BLaER1 treated with 17β-estradiol and CSF1 and Interleukin-3, amounts not matched to agents 10 nM and 100 nM (cell line): ENCODE data around the gene KCNH2.

ENCODE experiments used
- H3K27ac ChIP-seq, 11 experiments: shearing (Covaris generic); formaldehyde crosslinking; 2 replicates each; pipeline ENCODE4 v1.8.1; 2022
- H3K27me3 ChIP-seq, 11 experiments: shearing (Covaris generic); formaldehyde crosslinking; 2 replicates each; pipeline ENCODE4 v1.8.1; 2022
- H3K36me3 ChIP-seq, 11 experiments: shearing (Covaris generic); formaldehyde crosslinking; 2 replicates each; pipeline ENCODE4 v1.8.1; 2022
- H3K4me1 ChIP-seq, 10 experiments: shearing (Covaris generic); formaldehyde crosslinking; 2 replicates each; pipeline ENCODE4 v1.8.1; 2022
- H3K4me2 ChIP-seq, 11 experiments: shearing (Covaris generic); formaldehyde crosslinking; 2 replicates each; pipeline ENCODE4 v1.8.1; 2022
- H3K4me3 ChIP-seq, 10 experiments: shearing (Covaris generic); formaldehyde crosslinking; 2 replicates each; pipeline ENCODE4 v1.8.1; 2022
- H3K9ac ChIP-seq, 11 experiments: shearing (Covaris generic); formaldehyde crosslinking; 2 replicates each; pipeline ENCODE4 v1.8.1; 2022
- H3K9me3 ChIP-seq, 11 experiments: shearing (Covaris generic); formaldehyde crosslinking; replicated peaks in 1 of 11; 2 replicates each; pipeline ENCODE4 v1.8.1; 2022
- H4K20me1 ChIP-seq, 11 experiments: shearing (Covaris generic); formaldehyde crosslinking; 2 replicates each; pipeline ENCODE4 v1.8.1; 2022
- Cebpa-rat ChIP-seq, 11 experiments: shearing (Covaris generic); IDR thresholded peaks; 2 replicates each; pipeline ENCODE4 v1.8.1; 2022

KCNH2 gene

GRCh38 chr7:150954986-150955518 is 23.1 kb downstream of the KCNH2 start:
- peaks cover 0 to 45% (median 13%) of the 10 kb centered on the region in 11 experiments; a peak in 11 of 22 replicates for H3K27me3 ChIP-seq
- H3K4me3 ChIP-seq, result no peak overlapping the region
- H3K9ac ChIP-seq, result no peak overlapping the region
- no peak overlapping the region; a peak in 1 of 22 replicates for H3K4me2 ChIP-seq
- no peaks in the 10 kb centered on the region for H3K9me3 ChIP-seq
- H4K20me1 ChIP-seq, result peaks cover 0 to 37% (median 20%) of the 10 kb centered on the region in 11 experiments; a peak in 11 of 22 replicates
- H3K27ac ChIP-seq, result no peak overlapping the region
- H3K36me3 ChIP-seq, result no peaks in the 10 kb centered on the region; a peak in 1 of 22 replicates
- TF ChIP-seq Cebpa-rat (IDR thresholded peaks at IDR 0.05), result no peak
- peaks cover 7 to 16% (median 13%) of the 10 kb centered on the region in 10 experiments for H3K4me1 ChIP-seq

GRCh38 chr7:150954201-150954985 is 23.7 kb downstream of the KCNH2 start:
- peaks cover 13 to 16% (median 15%) of the 10 kb centered on the region in 10 experiments for H3K4me1 ChIP-seq
- peaks cover 0 to 40% (median 8%) of the 10 kb centered on the region in 11 experiments; a peak in 10 of 22 replicates for H3K27me3 ChIP-seq
- H3K4me2 ChIP-seq, result no peak overlapping the region
- peaks cover 0 to 34% (median 20%) of the 10 kb centered on the region in 11 experiments; a peak in 11 of 22 replicates for H4K20me1 ChIP-seq
- H3K4me3 ChIP-seq, result no peak overlapping the region
- H3K27ac ChIP-seq, result no peak overlapping the region
- TF ChIP-seq Cebpa-rat (IDR thresholded peaks at IDR 0.05), result no peak
- H3K9ac ChIP-seq, result no peak overlapping the region
- H3K36me3 ChIP-seq, result no peaks in the 10 kb centered on the region; a peak in 1 of 22 replicates
- H3K9me3 ChIP-seq, result no peaks in the 10 kb centered on the region

DNA sequence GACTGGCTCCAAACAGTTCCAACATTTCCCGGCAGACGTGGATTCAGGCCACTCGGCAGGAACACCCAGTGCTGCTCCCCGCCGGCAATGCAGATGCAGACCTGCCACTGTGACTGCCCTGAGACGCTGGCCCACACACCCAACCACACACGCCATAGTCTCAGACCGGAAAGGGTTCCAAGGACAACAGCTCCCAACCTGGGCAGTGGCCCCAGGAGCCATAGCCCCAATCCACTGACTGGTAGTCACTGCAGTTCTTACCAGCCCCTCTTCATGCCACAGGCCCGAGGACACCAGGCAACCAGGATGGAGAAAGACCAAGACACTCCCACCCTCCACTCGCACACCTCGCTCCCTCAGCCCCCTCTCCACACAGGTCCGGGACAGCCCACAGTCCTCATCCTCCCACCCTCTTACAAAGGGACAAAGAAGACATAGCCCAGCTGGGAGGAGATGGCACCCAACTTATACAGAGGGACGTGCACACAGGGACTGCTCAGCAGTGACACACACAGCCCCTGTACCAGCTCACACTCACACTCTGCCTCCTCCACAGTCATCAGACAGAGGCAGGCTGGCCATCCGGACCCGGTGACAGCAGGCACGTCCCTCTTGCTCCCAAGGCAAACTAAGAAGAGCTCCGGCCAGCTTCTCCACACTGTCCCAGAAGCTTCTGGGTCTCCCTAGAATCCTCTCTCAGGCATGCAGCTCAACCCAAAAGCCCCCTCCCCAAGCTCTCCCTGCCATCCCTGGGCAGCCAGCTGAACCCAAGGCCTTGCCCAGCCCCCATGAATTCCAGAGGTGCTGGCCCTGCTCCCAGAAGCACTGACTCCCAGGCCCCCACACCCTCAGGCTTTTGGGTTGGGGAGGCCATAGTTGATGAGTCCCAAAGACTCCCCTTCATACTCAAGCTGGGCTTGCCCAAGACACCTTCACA is 24.8 kb downstream of the KCNH2 start:
- H3K4me2 ChIP-seq, result no peak overlapping the region
- TF ChIP-seq Cebpa-rat (IDR thresholded peaks at IDR 0.05), result no peak
- H3K4me3 ChIP-seq, result no peak overlapping the region

DNA sequence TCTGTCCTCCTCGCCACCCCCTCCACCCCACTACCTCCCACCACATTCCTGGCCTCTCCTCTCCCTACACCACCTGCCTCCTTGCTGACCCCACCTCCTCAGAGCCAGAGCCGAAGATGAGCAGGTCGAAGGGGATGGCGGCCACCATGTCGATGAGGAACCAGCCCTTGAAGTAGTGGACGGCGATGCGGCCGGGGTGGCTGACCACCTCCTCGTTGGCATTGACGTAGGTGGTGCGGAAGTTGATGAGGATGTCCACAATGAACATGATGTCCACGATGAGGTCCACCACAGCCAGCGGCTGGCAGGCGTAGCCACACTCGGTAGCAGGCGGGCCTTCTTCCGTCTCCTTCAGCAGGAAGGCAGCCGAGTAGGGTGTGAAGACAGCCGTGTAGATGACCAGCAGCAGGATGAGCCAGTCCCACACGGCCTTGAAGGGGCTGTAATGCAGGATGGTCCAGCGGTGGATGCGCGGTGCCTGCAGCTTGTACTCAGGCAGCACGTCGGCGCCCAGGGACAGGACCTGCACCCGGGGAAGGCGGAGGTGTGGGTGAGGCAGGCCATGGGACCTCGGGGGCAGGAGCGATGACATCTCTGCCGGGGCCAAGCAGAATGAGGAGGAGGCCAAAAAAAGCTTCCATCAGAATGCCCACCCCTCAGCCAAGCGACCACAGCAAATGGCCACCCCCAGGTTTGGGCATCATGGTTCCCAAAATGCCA is 25.6 kb downstream of the KCNH2 start:
- TF ChIP-seq Cebpa-rat (IDR thresholded peaks at IDR 0.05), result no peak
- H3K27ac ChIP-seq, result no peak overlapping the region
- no peaks in the 10 kb centered on the region for H3K9me3 ChIP-seq
- H3K4me1 ChIP-seq, result peaks cover 14 to 22% (median 16%) of the 10 kb centered on the region in 10 experiments
- peaks cover 0 to 22% (median 0%) of the 10 kb centered on the region in 11 experiments; a peak in 5 of 22 replicates for H3K27me3 ChIP-seq
- H3K4me2 ChIP-seq, result no peak overlapping the region
- H3K4me3 ChIP-seq, result no peak overlapping the region
- H4K20me1 ChIP-seq, result peaks cover 0 to 18% (median 8%) of the 10 kb centered on the region in 11 experiments; a peak in 8 of 22 replicates
- H3K9ac ChIP-seq, result no peak overlapping the region
- H3K36me3 ChIP-seq, result no peaks in the 10 kb centered on the region; a peak in 1 of 22 replicates

More for the DNA sequence above, 24.8 kb downstream of the KCNH2 start:
- Histone ChIP-seq H3K4me1 (peaks cover 14 to 22% (median 16%) of the 10 kb centered on the region in 10 experiments), H3K9me3 (no peaks in the 10 kb centered on the region), H3K36me3 (no peaks in the 10 kb centered on the region; a peak in 1 of 22 replicates), H3K27ac (no peak overlapping the region), H3K9ac (no peak overlapping the region), H3K27me3 (peaks cover 0 to 30% (median 0%) of the 10 kb centered on the region in 11 experiments; a peak in 6 of 22 replicates), H4K20me1 (peaks cover 0 to 26% (median 14%) of the 10 kb centered on the region in 11 experiments; a peak in 10 of 22 replicates)

DNA sequence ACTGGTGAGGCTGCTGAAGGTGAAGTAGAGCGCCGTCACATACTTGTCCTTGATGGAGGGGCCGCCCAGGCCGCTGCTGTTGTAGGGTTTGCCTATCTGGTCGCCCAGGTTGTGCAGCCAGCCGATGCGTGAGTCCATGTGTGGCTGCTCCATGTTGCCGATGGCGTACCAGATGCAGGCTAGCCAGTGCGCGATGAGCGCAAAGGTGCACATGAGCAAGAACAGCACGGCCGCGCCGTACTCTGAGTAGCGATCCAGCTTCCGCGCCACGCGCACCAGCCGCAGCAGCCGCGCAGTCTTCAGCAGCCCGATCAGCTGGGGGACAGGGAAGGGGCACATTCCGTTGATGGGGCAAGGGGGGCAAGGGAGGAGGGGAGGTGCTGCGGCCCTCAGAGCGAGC is 26.6 kb downstream of the KCNH2 start:
- Histone ChIP-seq H3K4me2 (no peak overlapping the region), H3K9me3 (no peaks in the 10 kb centered on the region), H3K4me1 (peaks cover 15 to 22% (median 19%) of the 10 kb centered on the region in 10 experiments), H3K27ac (no peak overlapping the region), H3K4me3 (no peak overlapping the region), H3K9ac (no peak overlapping the region), H3K36me3 (no peaks in the 10 kb centered on the region; a peak in 1 of 22 replicates), H3K27me3 (peaks cover 0 to 18% (median 0%) of the 10 kb centered on the region in 11 experiments; a peak in 5 of 22 replicates), H4K20me1 (peaks cover 0 to 15% (median 4%) of the 10 kb centered on the region in 11 experiments; a peak in 7 of 22 replicates)
- no peak for TF ChIP-seq Cebpa-rat (IDR thresholded peaks at IDR 0.05)

DNA sequence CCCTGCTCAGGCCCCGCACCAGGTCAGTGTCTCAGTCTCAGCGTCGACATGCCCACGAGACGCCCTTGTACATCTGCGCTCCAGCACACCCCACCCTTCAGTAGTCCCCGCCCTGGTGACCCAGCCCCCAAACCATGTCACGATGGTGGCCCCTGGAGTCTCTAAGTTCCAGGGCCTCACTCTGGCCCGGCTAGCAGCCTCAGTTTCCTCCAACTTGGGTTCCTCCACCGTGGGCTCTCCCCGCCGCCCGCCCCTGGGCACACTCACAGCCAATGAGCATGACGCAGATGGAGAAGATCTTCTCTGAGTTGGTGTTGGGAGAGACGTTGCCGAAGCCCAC is 27.0 kb downstream of the KCNH2 start:
- Histone ChIP-seq H3K36me3 (no peaks in the 10 kb centered on the region; a peak in 1 of 22 replicates), H3K9ac (no peak overlapping the region), H3K27ac (no peak overlapping the region), H4K20me1 (peaks cover 0 to 18% (median 4%) of the 10 kb centered on the region in 11 experiments; a peak in 7 of 22 replicates), H3K9me3 (no peaks in the 10 kb centered on the region), H3K4me3 (no peak overlapping the region), H3K4me2 (no peak overlapping the region; a peak in 1 of 22 replicates), H3K27me3 (peaks cover 0 to 14% (median 0%) of the 10 kb centered on the region in 11 experiments; a peak in 4 of 22 replicates), H3K4me1 (peaks cover 15 to 26% (median 22%) of the 10 kb centered on the region in 10 experiments)
- no peak for TF ChIP-seq Cebpa-rat (IDR thresholded peaks at IDR 0.05)

GRCh38 chr7:150950496-150951180 is 27.5 kb downstream of the KCNH2 start:
- Histone ChIP-seq H3K9me3 (no peaks in the 10 kb centered on the region), H3K27me3 (peaks cover 0 to 10% (median 0%) of the 10 kb centered on the region in 11 experiments; a peak in 2 of 22 replicates), H3K4me3 (no peak overlapping the region), H3K9ac (peak overlapping the region in 2 of 11 experiments; percentile 37; a peak in 1 of 22 replicates), H3K4me2 (peak overlapping the region; percentile 39 to 86 (median 66)), H3K4me1 (peaks cover 19 to 31% (median 27%) of the 10 kb centered on the region in 10 experiments), H4K20me1 (peaks cover 0 to 24% (median 4%) of the 10 kb centered on the region in 11 experiments; a peak in 7 of 22 replicates), H3K27ac (no peak overlapping the region), H3K36me3 (no peaks in the 10 kb centered on the region; a peak in 1 of 22 replicates)
- no peak for TF ChIP-seq Cebpa-rat (IDR thresholded peaks at IDR 0.05)
